Epithelial cell of proximal tubule (primary cell): ENCODE results near the gene SNRNP70. TPM values are rescaled to one million over a fixed set of nuclear protein-coding genes. Genes with fewer than 3 reads are reported as not detected.
"Not testable (repeated sequence)": the region's sequence is repeated elsewhere in the genome, so short reads cannot be mapped to it uniquely, and the experiment has no call there.

ENCODE experiments used
- DNase-seq: peaks from one replicate; pipeline ENCODE4 v3.0.0-alpha.2; 2011; ENCODE audit warnings: low read depth
- H3K4me3 ChIP-seq: 2 replicates; pipeline ENCODE4 v1.5.1; 2011; ENCODE audit warnings: low read depth, mild to moderate bottlenecking, low read length
- total RNA-seq: library from RNA; depleted of rRNA; stranded (reverse); fragments of >200 nt; gene quantifications from 2 replicates; pipeline ENCODE4 v1.2.3, GENCODE V29; 2015
- TF ChIP-seq, protein P1 (sequence below): conservative IDR thresholded peaks from 2 replicates; pipeline ENCODE4 v1.5.1; 2012; ENCODE audit warnings: low read depth, mild to moderate bottlenecking, low read length

Gene SNRNP70
- total RNA-seq, 1 donor from 2014 or later, result 165 TPM

DNA sequence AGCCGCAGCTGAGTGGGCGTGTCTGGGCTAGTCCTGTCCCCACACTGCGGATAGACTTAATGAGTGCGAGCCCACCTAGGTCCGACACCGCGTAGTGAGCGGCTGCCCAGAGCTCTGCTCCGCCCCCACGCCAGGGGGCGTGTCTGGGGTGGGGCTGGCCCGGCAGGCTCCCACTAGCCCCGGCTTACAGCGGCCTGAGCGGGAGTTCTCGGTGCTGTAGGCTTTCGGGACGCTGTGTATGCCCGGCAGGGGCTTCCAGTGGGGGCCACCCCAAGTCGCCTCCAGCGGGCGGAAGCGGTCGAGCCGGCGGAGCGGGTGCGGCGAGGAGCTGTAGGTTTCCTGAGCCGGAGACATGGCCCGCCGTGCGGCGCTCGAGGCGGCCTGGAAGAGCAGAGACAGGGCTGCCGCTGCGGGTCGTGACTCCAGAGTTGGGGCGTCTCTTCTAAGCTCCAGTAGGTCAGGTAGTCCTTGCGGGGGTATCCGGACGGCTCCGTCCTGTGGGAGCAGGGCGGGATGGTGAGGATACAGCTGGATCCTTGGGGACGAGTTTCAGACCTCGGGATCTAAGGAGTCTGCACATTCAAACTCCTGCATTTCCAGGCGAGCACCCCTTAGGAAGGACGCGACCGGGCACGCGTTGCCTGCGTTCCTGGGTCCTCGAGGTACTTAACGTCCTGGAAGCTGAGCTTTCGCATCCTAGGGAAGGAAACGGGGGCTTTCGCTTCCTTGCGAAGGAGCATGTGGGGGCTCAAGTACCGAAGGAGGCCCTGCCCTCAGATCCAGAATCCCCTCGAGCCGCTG is 28.9 kb upstream of the SNRNP70 start:
- DNase-seq, result no peak
- TF ChIP-seq, protein P1, sequence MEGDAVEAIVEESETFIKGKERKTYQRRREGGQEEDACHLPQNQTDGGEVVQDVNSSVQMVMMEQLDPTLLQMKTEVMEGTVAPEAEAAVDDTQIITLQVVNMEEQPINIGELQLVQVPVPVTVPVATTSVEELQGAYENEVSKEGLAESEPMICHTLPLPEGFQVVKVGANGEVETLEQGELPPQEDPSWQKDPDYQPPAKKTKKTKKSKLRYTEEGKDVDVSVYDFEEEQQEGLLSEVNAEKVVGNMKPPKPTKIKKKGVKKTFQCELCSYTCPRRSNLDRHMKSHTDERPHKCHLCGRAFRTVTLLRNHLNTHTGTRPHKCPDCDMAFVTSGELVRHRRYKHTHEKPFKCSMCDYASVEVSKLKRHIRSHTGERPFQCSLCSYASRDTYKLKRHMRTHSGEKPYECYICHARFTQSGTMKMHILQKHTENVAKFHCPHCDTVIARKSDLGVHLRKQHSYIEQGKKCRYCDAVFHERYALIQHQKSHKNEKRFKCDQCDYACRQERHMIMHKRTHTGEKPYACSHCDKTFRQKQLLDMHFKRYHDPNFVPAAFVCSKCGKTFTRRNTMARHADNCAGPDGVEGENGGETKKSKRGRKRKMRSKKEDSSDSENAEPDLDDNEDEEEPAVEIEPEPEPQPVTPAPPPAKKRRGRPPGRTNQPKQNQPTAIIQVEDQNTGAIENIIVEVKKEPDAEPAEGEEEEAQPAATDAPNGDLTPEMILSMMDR, result peak; percentile 39
- peak overlapping the region; percentile 60 for H3K4me3 ChIP-seq

DNA sequence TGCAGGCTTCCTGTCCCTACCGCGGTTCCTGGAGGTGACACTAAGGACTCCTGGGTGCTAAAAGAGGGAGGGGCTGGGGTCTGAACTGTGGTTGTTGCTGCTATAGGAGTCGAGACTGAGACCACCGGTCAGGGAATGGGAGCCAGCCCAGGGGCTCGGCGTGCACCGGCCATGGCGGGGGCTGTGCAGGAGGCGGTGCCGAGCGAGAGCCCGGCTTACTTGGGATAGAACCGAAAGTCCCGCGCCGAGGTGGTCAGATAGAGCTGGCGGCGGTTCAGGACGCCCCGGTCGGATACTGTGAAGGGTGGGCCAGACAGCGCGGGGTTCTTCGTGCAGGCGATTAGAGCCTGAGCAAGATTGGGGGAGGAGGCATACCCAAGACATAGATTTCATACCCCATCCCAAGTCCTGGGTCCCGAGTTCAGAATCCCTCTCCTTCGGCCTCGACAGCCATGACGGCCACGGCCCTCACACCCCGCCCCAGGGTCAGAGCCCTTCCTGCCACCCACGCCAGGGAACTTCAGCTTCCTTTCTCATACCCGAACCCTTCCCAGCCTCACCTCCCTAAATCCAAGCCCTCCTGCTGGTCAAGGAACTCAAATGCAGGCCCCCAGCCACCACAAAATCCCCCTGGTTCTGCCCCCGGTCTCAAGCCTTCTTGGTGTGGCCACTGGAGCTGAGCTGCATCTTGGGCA is 28.2 kb upstream of the SNRNP70 start:
- H3K4me3 ChIP-seq, result peak overlapping the region; percentile 60
- DNase-seq, result not testable (repeated sequence)

DNA sequence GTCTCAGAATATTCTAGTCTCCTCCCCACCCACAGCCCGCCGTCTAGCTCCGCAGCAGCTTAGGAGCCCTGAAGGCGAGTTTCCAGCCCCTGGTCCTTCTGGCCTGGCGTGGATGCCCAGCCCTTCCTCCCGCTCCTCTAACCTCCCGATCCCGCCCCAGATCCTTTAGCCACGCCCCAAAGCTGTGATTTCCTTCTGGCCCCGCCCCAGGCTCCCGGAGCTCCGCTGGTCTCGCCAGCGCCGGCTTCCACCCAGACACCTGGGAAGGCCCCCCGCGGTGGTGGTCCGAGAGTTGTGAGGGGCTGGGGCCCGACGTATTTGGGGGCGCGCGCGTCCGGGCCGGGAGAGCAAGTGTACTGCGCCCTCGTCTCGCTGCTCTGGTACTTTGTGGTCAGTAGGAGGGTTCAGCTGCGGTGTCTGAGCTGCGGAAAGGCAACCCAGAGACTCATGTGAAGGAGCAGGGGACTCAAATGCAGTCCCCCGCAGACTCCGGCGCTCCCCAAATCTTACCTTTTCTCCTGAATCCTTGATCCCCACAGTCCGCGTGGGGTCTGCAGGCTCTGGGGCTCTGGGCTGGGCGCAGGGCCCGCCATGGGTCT is 27.5 kb upstream of the SNRNP70 start, which contains the start of gene CGB7:
Gene CGB7, minus strand, starts transcription at position 114 of the 599 bp plus-strand sequence. CDS start 2,374 bp downstream, outside the sequence.
- peak within 1 kb of the TSS; percentile 60 for H3K4me3 ChIP-seq
- TF ChIP-seq, protein P1, result no peak
- DNase-seq, result no peak

DNA sequence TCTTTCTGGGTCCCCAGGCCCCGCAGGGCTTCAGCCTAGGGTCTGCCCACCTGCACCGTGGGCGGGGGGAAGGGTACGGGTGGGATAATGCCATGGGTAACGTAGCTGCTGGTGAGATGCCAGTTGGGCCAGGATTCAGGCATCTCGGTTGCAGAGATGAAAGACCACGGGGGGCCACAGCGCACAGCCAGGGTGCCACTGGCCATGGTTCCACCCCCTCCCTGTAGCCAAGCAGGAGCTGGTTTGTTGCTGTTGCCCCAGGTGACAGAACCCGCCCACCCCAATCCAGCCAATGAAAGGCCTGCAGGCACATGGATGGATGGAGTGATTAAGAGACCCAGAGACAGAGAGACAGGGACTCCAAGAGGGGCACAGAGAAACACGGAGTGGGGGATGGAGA is 26.7 kb upstream of the SNRNP70 start:
- TF ChIP-seq, protein P1, result no peak
- H3K4me3 ChIP-seq, result no peak overlapping the region
- DNase-seq, result no peak

DNA sequence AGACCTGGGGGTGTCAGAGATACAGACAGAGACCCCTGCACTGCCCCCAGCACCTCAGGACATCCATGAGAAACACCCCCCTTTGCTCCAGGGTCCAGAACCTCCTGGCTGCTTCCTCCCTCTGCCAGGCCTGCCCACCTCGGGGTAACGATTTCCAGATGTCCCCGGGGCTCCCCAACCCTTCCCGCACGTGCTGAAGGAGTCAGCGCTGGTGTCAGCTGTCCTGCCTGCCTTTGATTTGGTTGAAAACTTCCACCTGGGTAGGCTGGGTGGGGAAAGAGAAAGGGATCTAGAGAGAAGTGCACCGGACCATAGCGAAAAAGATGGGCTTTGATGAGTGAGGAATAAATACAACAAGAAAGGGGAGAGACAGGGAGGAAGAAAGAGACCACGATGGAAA is 26.2 kb upstream of the SNRNP70 start:
- DNase-seq, result no peak
- H3K4me3 ChIP-seq, result no peak overlapping the region
- TF ChIP-seq, protein P1, result no peak

DNA sequence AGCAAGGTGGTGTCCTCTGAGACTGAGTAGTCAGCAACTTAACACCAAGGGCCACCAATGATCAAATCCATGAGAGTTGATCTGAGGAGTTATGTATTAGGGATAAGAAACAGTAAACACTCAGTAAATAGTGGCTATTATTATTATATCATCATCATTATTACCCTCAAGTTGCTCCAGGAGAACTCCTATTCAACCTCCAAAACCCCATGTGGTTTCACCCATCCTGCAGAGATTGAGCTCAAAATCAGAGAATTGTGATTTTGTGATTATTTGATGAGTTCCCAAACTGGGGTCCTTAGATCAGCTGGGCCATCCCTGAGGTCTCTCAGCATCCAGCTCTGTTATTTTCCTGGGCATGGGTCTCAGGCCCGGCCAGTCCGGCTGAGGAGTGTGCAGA is 24.3 kb upstream of the SNRNP70 start:
- no peak overlapping the region for H3K4me3 ChIP-seq
- no peak for DNase-seq
- TF ChIP-seq, protein P1, result no peak

DNA sequence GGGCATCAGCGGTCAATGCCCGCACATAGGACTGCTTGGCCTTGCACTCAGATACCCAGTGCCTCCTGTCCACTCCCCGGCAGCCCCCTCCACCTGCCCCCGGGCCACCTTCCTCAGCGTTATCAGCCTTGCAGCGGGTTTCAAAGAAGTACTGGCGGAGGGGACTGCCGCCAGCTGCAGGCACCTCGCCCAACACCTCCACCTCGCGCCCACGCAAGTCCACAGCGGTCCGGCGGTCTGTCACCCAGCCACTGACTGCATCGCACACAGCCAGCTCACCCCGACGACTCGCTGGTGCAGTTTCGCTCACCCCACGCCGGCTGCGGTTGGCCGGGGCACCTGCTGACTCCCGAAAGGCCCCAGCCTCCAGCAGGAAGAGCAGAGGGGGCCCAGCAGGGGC is 23.8 kb upstream of the SNRNP70 start:
- no peak for DNase-seq
- TF ChIP-seq, protein P1, result no peak
- no peak overlapping the region for H3K4me3 ChIP-seq
